HG03558 (cell line): ENCODE results near the gene CHTF18.

Experiments
- ATAC-seq: cut with Tn5 transposase; IDR thresholded peaks from one replicate; pipeline ENCODE4 v1.9.1; 2021; ENCODE audit warnings: moderate number of reproducible peaks; ENCODE audit not compliant: unreplicated experiment; ENCODE audit errors: extremely low read depth

Gene CHTF18

DNA sequence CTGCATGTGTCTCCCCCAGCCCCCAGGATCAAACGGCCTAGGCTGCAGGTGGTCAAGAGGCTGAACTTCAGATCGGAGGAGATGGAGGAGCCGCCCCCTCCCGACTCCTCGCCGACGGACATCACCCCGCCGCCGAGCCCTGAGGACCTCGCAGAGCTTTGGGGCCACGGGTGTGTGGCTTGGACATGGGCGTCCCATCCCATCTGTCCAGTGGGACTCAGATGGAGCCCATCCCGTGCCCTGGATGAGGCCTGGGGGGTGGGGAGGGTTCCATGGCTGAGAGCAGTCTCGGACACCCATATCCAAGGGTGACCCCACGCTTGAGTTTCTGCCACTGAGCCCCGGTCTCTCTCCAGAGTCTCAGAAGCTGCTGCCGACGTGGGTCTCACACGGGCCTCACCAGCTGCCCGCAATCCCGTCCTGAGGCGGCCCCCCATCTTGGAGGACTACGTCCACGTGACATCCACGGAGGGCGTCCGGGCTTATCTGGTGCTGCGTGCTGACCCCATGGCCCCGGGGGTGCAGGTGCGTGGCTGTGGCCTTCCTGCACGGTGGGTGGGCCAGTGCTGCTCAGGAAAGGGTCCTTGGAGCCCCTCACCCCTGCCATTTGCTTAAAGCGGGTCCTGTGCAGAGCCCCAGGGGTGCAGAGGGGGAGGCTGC, 901 bp downstream of the CHTF18 start:
- ATAC-seq = no peak

GRCh38 chr16:790086-790485, 1.7 kb downstream of the CHTF18 start:
- ATAC-seq = no peak

GRCh38 chr16:791131-791530, 2.7 kb downstream of the CHTF18 start:
- ATAC-seq = no peak

DNA sequence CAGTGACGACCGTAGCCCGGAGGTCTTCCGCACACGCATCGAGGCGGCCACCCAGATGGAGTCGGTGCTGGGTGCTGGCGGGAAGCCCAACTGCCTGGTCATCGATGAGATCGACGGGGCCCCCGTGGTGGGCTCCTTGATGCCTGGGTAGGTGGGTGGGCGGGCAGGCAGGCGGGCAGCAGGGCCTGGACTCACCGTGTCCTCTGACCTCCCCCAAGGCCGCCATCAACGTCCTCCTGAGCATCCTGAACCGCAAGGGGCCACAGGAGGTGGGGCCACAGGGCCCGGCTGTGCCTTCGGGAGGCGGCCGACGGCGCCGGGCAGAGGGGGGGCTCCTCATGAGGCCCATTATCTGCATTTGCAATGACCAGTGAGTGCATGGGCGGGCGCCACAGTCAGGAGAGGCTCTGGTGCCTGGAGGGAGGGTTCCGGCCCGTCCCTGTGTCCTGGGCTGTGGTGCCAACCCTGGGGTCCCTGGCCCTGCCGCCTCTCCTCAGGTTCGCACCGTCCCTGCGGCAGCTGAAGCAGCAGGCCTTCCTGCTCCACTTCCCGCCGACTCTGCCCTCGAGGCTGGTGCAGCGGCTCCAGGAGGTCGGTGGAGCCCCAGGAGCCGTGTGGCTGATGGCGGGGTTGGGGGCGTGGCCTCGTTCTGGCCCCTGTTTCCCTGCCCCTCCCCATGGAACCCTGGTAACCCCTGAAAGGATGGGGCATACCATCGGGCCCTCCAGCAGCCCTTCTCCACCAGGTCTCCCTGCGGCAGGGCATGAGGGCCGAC, 4.0 kb downstream of the CHTF18 start:
- ATAC-seq = no peak

- ATAC-seq = no peak
Measured at GRCh38 chr16:793414-793813, 5.0 kb downstream of the CHTF18 start.

DNA sequence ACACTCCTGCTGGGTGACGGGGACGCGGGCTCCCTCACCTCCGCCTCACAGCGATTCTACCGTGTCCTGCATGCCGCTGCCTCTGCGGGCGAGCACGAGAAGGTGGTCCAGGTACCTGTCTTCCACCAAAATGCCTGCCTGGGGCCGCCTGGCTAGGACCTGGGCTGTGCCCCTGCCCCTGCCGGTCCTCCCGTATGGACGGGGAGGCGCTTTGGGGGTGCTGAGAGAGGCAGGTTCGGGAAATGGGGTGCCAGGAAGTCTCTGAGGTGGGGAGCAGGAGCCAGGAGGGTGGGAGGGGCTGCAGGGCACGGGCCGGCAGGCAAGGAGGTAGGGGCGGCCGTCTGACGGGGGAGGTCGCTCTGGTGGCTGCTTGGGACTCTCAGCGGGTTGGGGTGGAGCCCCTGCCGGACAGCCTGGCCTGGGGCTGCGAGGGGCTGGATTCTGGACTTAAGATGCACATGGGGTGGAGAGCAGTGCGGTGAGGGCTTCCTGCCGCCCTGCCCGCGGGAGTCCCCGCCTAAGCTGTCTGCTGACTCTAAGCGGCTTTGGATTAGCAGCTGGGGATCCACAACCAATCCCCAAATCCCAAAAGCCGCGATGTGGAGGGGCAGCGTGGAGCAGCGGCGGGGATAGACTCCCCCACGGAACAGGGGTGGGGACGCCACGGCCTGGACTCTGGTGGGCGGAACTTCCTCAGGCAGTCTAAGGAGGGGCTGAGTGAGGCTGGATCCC, 5.8 kb downstream of the CHTF18 start:
- no peak for ATAC-seq

DNA sequence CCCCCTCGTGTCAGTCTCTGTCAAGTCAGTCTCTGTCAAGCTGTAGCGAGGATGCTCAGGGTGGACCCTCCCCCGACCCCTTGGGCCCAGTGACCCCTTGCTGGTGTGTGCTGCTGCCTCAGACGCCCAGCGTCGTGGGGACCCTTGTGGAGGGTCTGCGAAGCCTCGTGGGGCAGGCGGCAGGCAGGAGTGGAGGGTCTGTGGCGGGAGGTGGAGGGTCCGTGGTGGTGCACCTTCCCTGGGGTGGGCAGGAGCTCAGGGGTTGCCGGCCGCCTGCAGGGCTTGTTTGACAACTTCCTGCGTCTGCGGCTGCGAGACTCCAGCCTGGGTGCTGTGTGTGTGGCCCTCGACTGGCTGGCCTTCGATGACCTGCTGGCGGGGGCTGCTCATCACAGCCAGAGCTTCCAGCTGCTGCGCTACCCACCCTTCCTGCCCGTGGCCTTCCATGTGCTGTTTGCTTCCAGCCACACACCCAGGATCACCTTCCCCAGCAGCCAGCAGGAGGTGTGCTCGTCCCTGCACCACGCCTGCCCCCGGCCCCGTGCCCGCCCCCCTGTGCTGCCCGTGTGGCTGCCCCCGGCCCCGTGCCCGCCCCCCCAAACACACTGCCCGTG, 6.5 kb downstream of the CHTF18 start:
- ATAC-seq = no peak

- no peak for ATAC-seq
Measured at GRCh38 chr16:795580-796229, 7.3 kb downstream of the CHTF18 start.

DNA sequence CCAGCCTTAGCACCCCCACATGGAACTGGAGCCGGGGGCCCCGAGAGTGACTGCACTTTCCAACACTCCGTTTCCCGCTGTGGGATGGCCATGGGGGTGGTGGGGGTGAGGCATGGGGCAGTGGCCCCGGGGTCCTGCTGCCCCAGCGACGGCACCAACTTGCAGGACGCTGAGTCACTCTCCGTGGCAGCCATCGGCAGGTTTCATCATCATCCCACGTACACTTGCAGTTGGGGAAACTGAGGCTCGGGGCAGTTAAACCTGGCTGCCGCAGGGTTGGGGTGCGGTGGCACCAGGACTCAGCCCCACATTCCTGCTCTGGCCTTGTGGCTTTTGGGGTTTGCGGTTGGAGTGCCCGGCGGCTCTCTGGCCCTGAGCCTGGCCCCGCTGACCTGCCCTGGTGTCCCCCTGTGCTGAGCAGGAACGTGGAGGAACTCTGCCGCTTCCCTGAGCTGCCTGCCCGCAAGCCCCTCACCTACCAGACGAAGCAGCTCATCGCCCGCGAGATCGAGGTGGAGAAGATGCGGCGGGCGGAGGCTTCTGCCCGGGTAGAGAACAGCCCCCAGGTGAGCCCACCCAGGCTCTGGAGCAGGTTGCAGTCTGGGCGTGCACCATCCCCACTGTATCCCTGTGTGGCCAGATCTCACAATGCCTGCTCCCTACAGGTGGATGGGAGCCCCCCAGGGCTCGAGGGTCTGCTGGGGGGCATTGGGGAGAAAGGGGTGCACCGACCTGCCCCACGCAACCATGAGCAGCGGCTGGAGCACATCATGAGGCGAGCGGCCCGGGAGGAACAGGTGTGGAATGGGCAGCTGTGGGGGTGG, 8.1 kb downstream of the CHTF18 start:
- no peak for ATAC-seq

- no peak for ATAC-seq
Measured at GRCh38 chr16:797120-797420, 8.7 kb downstream of the CHTF18 start.

DNA sequence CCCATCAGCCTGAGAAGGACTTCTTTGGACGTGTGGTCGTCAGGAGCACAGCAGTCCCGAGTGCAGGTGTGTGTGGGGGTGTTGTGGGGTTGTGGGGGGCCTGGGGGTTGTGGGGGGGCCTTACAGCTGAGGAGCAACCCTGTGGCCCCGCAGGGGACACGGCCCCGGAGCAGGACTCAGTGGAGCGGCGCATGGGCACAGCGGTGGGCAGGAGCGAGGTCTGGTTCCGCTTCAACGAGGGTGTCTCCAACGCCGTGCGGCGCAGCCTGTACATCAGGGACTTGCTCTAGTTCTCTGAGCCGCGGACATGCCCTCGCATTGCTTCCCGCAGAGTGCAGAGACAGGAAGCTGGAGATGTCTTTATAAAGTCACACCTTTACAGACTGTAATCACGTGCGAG, 9.3 kb downstream of the CHTF18 start:
- no peak for ATAC-seq

DNA sequence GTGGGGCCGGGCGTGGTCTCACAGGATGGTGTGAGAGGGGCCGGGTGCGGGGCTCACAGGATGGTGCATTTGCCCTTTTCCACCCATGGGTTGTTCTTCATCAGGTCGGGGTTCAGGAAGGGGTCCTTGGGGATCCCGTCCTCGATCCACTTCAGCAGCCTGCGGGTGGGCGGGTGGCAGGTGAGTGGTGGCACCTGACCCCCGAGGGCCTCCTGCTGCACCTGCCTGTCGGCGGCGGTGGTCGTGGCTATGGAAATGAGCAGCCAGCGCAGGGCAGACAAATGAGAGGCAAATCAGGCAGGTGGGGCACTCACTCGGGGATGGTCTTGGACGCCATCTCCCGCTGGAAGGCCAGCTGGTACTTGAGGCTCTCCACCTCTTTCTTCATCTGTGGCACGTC, 10.2 kb downstream of the CHTF18 start:
- no peak for ATAC-seq

- ATAC-seq = no peak
Measured at GRCh38 chr16:799111-799947, 10.9 kb downstream of the CHTF18 start.

- no peak for ATAC-seq
Measured at GRCh38 chr16:799948-800833, 11.8 kb downstream of the CHTF18 start, which contains the start of gene GNG13. Gene GNG13 (minus strand): TSS chr16:800734. CDS start chr16:799077, 1,657 bp downstream.

DNA sequence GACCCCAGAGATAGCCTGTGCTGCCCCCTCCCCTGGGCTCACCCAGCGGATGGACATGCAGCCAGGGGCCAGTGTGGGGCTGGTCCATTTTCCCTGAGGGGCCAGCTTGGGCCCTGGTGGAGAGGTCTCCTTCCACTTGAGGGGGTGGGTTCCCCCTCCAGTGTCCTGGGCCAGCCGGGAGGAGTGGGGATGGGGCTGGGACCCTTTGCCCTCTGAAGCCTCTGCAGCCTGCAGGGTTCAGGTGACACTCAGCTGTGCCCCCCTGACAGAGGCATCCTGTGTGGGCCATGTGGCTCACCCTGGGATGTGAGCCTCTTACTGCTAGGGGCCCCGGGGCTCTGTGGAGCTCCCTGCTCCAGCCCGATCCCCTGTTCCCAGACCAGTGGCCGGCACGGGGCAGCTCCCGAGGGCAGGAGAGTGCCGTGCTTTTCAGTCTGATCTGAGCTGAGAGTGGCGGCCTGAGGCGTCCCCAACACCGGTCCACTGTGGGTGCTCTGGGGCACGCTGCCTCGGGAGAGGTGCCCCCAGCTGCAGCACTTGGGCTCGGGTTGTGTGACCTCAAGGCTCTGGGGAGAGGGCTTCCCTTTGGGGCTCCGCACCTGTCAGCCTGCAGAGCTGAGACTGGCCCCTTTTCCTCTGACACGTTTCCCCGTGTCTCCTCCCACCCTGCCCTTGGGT, 12.6 kb downstream of the CHTF18 start:
- no peak for ATAC-seq

DNA sequence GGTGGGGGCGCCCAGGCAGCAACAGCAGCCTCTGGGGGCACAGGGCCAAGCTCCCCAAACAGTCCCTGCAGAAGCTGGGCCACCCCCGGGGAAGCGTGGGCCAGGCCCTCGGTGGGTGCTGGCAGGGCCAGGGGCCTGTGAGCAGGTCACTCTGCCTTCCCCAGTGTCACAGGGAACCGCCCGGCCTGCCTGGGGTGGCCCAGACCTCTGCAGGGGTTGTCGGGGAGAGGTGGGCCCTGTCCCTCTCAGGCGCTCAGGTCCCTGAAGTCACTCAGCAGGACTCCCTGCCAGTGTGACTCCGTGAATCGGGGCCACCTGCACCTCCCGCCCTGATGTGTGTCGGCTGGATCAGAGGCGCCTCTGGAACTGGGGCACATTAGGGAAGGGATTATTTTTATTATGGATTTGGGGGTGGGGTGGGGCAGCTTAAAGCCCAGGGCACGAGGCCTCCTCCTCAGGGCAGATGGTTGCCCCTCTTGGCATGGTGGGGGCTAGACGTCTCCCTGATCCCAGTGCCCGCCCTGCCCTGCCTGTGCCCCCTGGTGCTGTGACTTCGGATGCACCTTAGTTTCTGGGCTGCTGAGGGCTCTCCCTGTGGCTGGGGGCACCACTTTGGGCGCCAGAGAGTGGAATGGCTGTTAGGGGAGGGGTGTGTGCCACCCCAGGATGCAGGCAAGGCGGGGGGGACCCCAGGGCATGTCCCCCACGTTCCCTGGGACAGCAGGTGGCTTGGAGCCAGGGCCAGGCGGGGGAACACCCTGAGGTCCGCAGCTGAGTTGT, 13.4 kb downstream of the CHTF18 start:
- no peak for ATAC-seq

- no peak for ATAC-seq
Measured at GRCh38 chr16:802461-802860, 14.0 kb downstream of the CHTF18 start.
